Retinal pigment epithelial cell (primary cell): Measurements from ENCODE around the gene SLC27A6.

Experiments used
- DNase-seq: peaks from one replicate; pipeline ENCODE4 v3.0.0-alpha.2; 2010; ENCODE audit warnings: low read depth
- H3K4me3 ChIP-seq: 2 replicates; pipeline ENCODE4 v1.5.1; 2011; ENCODE audit warnings: mild to moderate bottlenecking, low read length, control low read depth, moderate library complexity
- TF ChIP-seq, protein P1 (sequence below): conservative IDR thresholded peaks from 2 replicates; pipeline ENCODE4 v1.5.1; 2011; ENCODE audit warnings: low read depth, low read length, control low read depth, inconsistent platforms

The SLC27A6 gene

DNA sequence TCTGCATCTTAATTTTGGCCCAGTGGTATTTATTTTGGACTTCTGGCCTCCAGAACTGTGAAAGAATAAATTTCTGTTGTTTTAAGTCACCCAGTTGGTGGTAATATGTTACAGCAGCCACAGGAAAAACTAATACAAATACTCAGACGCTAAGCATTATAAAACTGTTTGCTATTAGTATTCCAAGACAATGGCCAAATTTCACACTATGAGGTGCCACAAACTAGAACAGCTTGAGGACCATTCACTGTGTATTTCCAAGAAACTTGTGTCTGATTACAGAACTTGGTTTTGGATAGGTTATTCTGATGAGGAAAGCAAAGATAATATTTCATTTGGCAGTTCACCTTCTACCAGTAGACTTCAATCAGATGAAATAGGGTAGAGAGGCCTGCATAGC, 113.0 kb downstream of the SLC27A6 start:
- no peak overlapping the region for H3K4me3 ChIP-seq
- no peak for DNase-seq
- TF ChIP-seq, protein P1, sequence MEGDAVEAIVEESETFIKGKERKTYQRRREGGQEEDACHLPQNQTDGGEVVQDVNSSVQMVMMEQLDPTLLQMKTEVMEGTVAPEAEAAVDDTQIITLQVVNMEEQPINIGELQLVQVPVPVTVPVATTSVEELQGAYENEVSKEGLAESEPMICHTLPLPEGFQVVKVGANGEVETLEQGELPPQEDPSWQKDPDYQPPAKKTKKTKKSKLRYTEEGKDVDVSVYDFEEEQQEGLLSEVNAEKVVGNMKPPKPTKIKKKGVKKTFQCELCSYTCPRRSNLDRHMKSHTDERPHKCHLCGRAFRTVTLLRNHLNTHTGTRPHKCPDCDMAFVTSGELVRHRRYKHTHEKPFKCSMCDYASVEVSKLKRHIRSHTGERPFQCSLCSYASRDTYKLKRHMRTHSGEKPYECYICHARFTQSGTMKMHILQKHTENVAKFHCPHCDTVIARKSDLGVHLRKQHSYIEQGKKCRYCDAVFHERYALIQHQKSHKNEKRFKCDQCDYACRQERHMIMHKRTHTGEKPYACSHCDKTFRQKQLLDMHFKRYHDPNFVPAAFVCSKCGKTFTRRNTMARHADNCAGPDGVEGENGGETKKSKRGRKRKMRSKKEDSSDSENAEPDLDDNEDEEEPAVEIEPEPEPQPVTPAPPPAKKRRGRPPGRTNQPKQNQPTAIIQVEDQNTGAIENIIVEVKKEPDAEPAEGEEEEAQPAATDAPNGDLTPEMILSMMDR: no peak

DNA sequence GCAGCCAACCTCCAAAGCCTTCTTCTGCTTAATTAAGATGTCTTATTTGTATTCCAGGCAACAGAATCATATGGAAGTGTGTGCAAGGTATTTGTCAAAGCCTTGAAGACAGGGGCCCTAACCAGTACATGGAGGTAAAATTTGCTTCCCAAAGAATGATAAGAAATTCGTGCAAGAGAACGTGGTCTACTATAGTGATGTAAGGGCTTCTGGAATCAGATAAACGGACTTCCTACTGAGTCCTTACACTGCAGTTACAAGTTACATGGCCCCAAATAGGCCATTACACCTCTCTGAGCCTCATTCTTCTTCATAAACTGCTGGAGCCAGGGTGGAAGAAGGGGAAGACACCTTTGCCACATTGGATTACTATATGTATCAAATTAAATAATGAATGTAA, 113.4 kb downstream of the SLC27A6 start:
- no peak for DNase-seq
- H3K4me3 ChIP-seq: no peak overlapping the region
- TF ChIP-seq, protein P1: no peak

DNA sequence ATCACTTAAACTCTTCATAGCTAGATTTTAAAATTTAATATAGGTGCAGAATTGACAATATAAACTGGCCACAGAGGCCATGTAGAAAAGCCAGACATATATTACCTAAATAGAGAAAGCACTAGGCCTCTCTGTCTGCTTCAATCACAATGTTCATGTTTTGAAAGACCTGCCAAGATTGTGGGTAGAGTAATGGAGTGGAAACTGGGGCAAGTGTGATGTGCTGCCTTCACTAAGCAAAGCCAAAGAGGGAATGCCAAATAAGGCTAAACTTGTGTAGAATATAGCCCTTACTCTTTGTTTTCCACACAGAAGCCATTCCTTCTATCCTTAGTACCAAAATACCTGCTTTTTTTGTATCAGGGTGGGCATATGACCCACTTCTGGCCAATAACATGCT, 114.2 kb downstream of the SLC27A6 start:
- TF ChIP-seq, protein P1: no peak
- no peak overlapping the region for H3K4me3 ChIP-seq
- no peak for DNase-seq

GRCh38 chr5:129080766-129081165, 115.5 kb downstream of the SLC27A6 start:
- no peak overlapping the region for H3K4me3 ChIP-seq
- no peak for DNase-seq
- TF ChIP-seq, protein P1: no peak

- no peak for DNase-seq
- H3K4me3 ChIP-seq: no peak overlapping the region
- TF ChIP-seq, protein P1: no peak
Observed at GRCh38 chr5:129082225-129083136, 117.2 kb downstream of the SLC27A6 start.
